ENCODE measurements around the gene MARK2.

The MARK2 gene

GRCh38 chr11:63917692-63918506, 79.0 kb downstream of the MARK2 start:
- Histone ChIP-seq H3K27ac (ENCODE audit: low read depth, low read length) (no peak overlapping the region), H3K4me1 (ENCODE audit: control insufficient read depth, low read length) (peaks cover 38% of the 10 kb centered on the region), H3K4me3 (ENCODE audit: low read length) (peak overlapping the region; percentile 73), H3K79me2 (ENCODE audit: control insufficient read depth, low read length) (no peaks in the 10 kb centered on the region), H3K27me3 (ENCODE audit: control insufficient read depth, low read length) (peaks cover 54% of the 10 kb centered on the region), H3K9me2 (replicated peaks; ENCODE audit: control insufficient read depth, low read length) (no peaks in the 10 kb centered on the region), H4K20me1 (ENCODE audit: control insufficient read depth, insufficient read depth, low read depth, low read length) (no peaks in the 10 kb centered on the region), H3F3A (ENCODE audit: control insufficient read depth, insufficient read depth) (peaks cover 3% of the 10 kb centered on the region; the same call in 1 of the 2 replicates), H3K4me2 (ENCODE audit: low read length) (peak overlapping the region; percentile 77), H3K9me3 (ENCODE audit: control insufficient read depth, insufficient read depth, low read length) (no peaks in the 10 kb centered on the region), H3K36me3 (ENCODE audit: control insufficient read depth, low read length) (no peaks in the 10 kb centered on the region)
- no peak for TF ChIP-seq EZH2phosphoT487 (IDR thresholded peaks at IDR 0.05; ENCODE audit: borderline replicate concordance, low read length)
- TF ChIP-seq CTCF (IDR thresholded peaks at IDR 0.05; ENCODE audit: low read depth, low read length, poor library complexity, severe bottlenecking) = no peak

- no peaks in the 10 kb centered on the region for H3K9me2 ChIP-seq (replicated peaks; ENCODE audit: control insufficient read depth, low read length)
- peak overlapping the region; percentile 77 for H3K4me2 ChIP-seq (ENCODE audit: low read length)
- TF ChIP-seq CTCF (IDR thresholded peaks at IDR 0.05; ENCODE audit: low read depth, low read length, poor library complexity, severe bottlenecking) (no peak), EZH2phosphoT487 (IDR thresholded peaks at IDR 0.05; ENCODE audit: borderline replicate concordance, low read length) (no peak)
- peaks cover 3% of the 10 kb centered on the region; the same call in 1 of the 2 replicates for H3F3A ChIP-seq (ENCODE audit: control insufficient read depth, insufficient read depth)
- peak overlapping the region; percentile 32; the same call in 1 of the 2 replicates for H3K4me3 ChIP-seq (ENCODE audit: low read length)
- no peaks in the 10 kb centered on the region for H3K9me3 ChIP-seq (ENCODE audit: control insufficient read depth, insufficient read depth, low read length)
- peaks cover 59% of the 10 kb centered on the region for H3K27me3 ChIP-seq (ENCODE audit: control insufficient read depth, low read length)
- no peaks in the 10 kb centered on the region for H3K36me3 ChIP-seq (ENCODE audit: control insufficient read depth, low read length)
- no peaks in the 10 kb centered on the region for H4K20me1 ChIP-seq (ENCODE audit: control insufficient read depth, insufficient read depth, low read depth, low read length)
- no peak overlapping the region for H3K27ac ChIP-seq (ENCODE audit: low read depth, low read length)
- peaks cover 38% of the 10 kb centered on the region for H3K4me1 ChIP-seq (ENCODE audit: control insufficient read depth, low read length)
- H3K79me2 ChIP-seq (ENCODE audit: control insufficient read depth, low read length) = no peaks in the 10 kb centered on the region
Measured at GRCh38 chr11:63918507-63919191, 79.7 kb downstream of the MARK2 start.

GRCh38 chr11:63919267-63920125, 80.6 kb downstream of the MARK2 start:
- Histone ChIP-seq H3K4me2 (ENCODE audit: low read length) (peak overlapping the region; percentile 77), H3K4me1 (ENCODE audit: control insufficient read depth, low read length) (peaks cover 38% of the 10 kb centered on the region)

More at GRCh38 chr11:63919267-63920125, 80.6 kb downstream of the MARK2 start:
- no peaks in the 10 kb centered on the region for H3K79me2 ChIP-seq (ENCODE audit: control insufficient read depth, low read length)
- H4K20me1 ChIP-seq (ENCODE audit: control insufficient read depth, insufficient read depth, low read depth, low read length) = no peaks in the 10 kb centered on the region
- H3F3A ChIP-seq (ENCODE audit: control insufficient read depth, insufficient read depth) = peaks cover 3% of the 10 kb centered on the region; the same call in 1 of the 2 replicates
- peaks cover 60% of the 10 kb centered on the region for H3K27me3 ChIP-seq (ENCODE audit: control insufficient read depth, low read length)
- H3K4me3 ChIP-seq (ENCODE audit: low read length) = peak overlapping the region; percentile 32; the same call in 1 of the 2 replicates
- no peak for TF ChIP-seq CTCF (IDR thresholded peaks at IDR 0.05; ENCODE audit: low read depth, low read length, poor library complexity, severe bottlenecking)
- no peak for TF ChIP-seq EZH2phosphoT487 (IDR thresholded peaks at IDR 0.05; ENCODE audit: borderline replicate concordance, low read length)
- no peaks in the 10 kb centered on the region for H3K36me3 ChIP-seq (ENCODE audit: control insufficient read depth, low read length)
- H3K27ac ChIP-seq (ENCODE audit: low read depth, low read length) = no peak overlapping the region
- H3K9me3 ChIP-seq (ENCODE audit: control insufficient read depth, insufficient read depth, low read length) = no peaks in the 10 kb centered on the region
- H3K9me2 ChIP-seq (replicated peaks; ENCODE audit: control insufficient read depth, low read length) = no peaks in the 10 kb centered on the region

Measured in DOHH2 (cell line).